HG03045 (cell line): Measurements from ENCODE around the gene CCL21.

Experiments
- ATAC-seq: cut with Tn5 transposase; IDR thresholded peaks from one replicate; pipeline ENCODE4 v1.9.1; 2021; ENCODE audit warnings: mild to moderate bottlenecking, moderate library complexity; ENCODE audit not compliant: unreplicated experiment

Gene CCL21

GRCh38 chr9:34709196-34709978 lies 549 bp downstream of the CCL21 start:
- ATAC-seq = no peak

- no peak for ATAC-seq
Observed at GRCh38 chr9:34707130-34707529, 2.8 kb downstream of the CCL21 start.

GRCh38 chr9:34701769-34702736 lies 7.9 kb downstream of the CCL21 start:
- ATAC-seq = peak; percentile 69

GRCh38 chr9:34701023-34701768 lies 8.7 kb downstream of the CCL21 start:
- peak; percentile 43 for ATAC-seq

GRCh38 chr9:34694811-34695210 lies 15.1 kb downstream of the CCL21 start:
- ATAC-seq = no peak

GRCh38 chr9:34693560-34693959 lies 16.4 kb downstream of the CCL21 start:
- ATAC-seq = no peak

GRCh38 chr9:34691936-34692315 lies 18.0 kb downstream of the CCL21 start:
- no peak for ATAC-seq

- no peak for ATAC-seq
Observed at GRCh38 chr9:34690983-34691935, 18.7 kb downstream of the CCL21 start, which contains the start of gene CCL19. Gene CCL19, minus strand, starts transcription at chr9:34691276. Its CDS starts 137 bp downstream, at chr9:34691139.

- no peak for ATAC-seq
Observed at GRCh38 chr9:34689512-34689911, 20.4 kb downstream of the CCL21 start.

GRCh38 chr9:34689116-34689470 lies 20.8 kb downstream of the CCL21 start:
- ATAC-seq = no peak

- no peak for ATAC-seq
Observed at GRCh38 chr9:34688329-34689115, 21.4 kb downstream of the CCL21 start.

GRCh38 chr9:34687276-34688030 lies 22.5 kb downstream of the CCL21 start:
- no peak for ATAC-seq

- no peak for ATAC-seq
Observed at GRCh38 chr9:34686732-34687131, 23.2 kb downstream of the CCL21 start.

GRCh38 chr9:34686231-34686630 lies 23.7 kb downstream of the CCL21 start:
- no peak for ATAC-seq

- no peak for ATAC-seq
Observed at GRCh38 chr9:34685591-34685990, 24.3 kb downstream of the CCL21 start.

- ATAC-seq = no peak
Observed at GRCh38 chr9:34684816-34685215, 25.1 kb downstream of the CCL21 start.

- no peak for ATAC-seq
Observed at GRCh38 chr9:34684145-34684544, 25.8 kb downstream of the CCL21 start.

- ATAC-seq = no peak
Observed at GRCh38 chr9:34675869-34676268, 34.1 kb downstream of the CCL21 start.
